Psoas muscle (tissue), 8 donors: ENCODE results near the gene FUT6. TPM values are rescaled to one million over a fixed set of nuclear protein-coding genes. Genes with fewer than 3 reads are reported as not detected.
"Not testable (repeated sequence)": the region's sequence is repeated elsewhere in the genome, so short reads cannot be mapped to it uniquely, and the experiment has no call there.

Source experiments
- ATAC-seq, 4 donors: fragments of 200-7000 bp; cut with Tn5 transposase; one replicate each; pipeline ENCODE4 v1.9.1; 2020; ENCODE audit warnings: moderate library complexity in 3 of 4, mild to moderate bottlenecking in 2 of 4
- DNase-seq, 2 donors: peaks; one replicate each; pipeline ENCODE4 v3.0.0-alpha.2; 2020
- H3K27ac ChIP-seq: fragments of 200-600 bp; one replicate; pipeline ENCODE4 v1.8.0; 2022
- H3K27me3 ChIP-seq, 3 donors: fragments of 200-600 bp in 1 of 3; one replicate each; pipeline versions ENCODE4 v1.6.1 to v1.8.0; 2013 to 2022; ENCODE audit warnings: low read length in 2 of 3, mild to moderate bottlenecking in 2 of 3, moderate library complexity in 1 of 3; ENCODE audit not compliant: insufficient read depth in 3 of 3
- H3K36me3 ChIP-seq, 2 donors: fragments of 200-600 bp in 1 of 2; one replicate each; pipeline versions ENCODE4 v1.6.1 to v1.8.0; 2013 to 2022; ENCODE audit warnings: low read depth in 1 of 2, mild to moderate bottlenecking in 1 of 2, moderate library complexity in 1 of 2; ENCODE audit not compliant: insufficient read depth in 1 of 2
- H3K4me1 ChIP-seq: fragments of 200-600 bp; one replicate; pipeline ENCODE4 v1.8.0; 2022
- H3K4me3 ChIP-seq: fragments of 200-600 bp; one replicate; pipeline ENCODE4 v1.8.0; 2022; ENCODE audit warnings: mild to moderate bottlenecking
- H3K9me3 ChIP-seq: fragments of 200-600 bp; one replicate; pipeline ENCODE4 v1.8.0; 2022
- WGBS, 3 donors: extraction: QIAGEN DNeasy Blood & Tissue Kit; methylation state at CpG; one replicate each; pipeline versions ENCODE4 v1.1.6 to v1.1.7; 2013; 5-methylcytosine and 5-hydroxymethylcytosine counted together
- intact Hi-C, 2 donors: fragments of 100-400 bp; cut with DNase I; formaldehyde crosslinking; loops; one replicate each; pipeline versions ENCODE4 v1.11.0 to v1.14.2; 2022
- polyA plus RNA-seq, 3 donors: library from polyadenylated mRNA; stranded (reverse); fragments of 200-250 nt; gene quantifications; one replicate each; pipeline ENCODE4 v1.2.3, GENCODE V29; 2013
- total RNA-seq, 4 donors: library from RNA; stranded (reverse); fragmentation: NEBNext Ultra II Directional in 2 of 4; extraction: Animal tissue kit (Norgen Biotek cat#: 25700) in 2 of 4; gene quantifications; one replicate each; pipeline versions ENCODE4 v1.2.1 to v1.2.4, GENCODE V29; 2021 to 2023
- TF ChIP-seq, protein P1 (sequence below): fragments of 200-600 bp; IDR thresholded peaks from one replicate; pipeline ENCODE4 v1.8.0; 2022; ENCODE audit warnings: antibody characterized with exemption
- donor health status: healthy with polysubstance abuse.
- donor health status: DM: no; HTN: no; CAD: no; lungs with moderate emphysema.
- donor health status: Bipolar disorder and iron deficiency.
- donor health status: healthy.
- donor health status: DM: yes; HTN: yes; CAD: no.
- donor health status: DM: no; HTN: no; CAD: no.
- donor health status: DM: no; HTN: no; CAD: no.
- donor health status: DM: yes; HTN: yes; CAD: no.

FUT6 gene
- total and polyA plus RNA-seq, 7 donors, result 0.03 TPM; not detected in 5

DNA sequence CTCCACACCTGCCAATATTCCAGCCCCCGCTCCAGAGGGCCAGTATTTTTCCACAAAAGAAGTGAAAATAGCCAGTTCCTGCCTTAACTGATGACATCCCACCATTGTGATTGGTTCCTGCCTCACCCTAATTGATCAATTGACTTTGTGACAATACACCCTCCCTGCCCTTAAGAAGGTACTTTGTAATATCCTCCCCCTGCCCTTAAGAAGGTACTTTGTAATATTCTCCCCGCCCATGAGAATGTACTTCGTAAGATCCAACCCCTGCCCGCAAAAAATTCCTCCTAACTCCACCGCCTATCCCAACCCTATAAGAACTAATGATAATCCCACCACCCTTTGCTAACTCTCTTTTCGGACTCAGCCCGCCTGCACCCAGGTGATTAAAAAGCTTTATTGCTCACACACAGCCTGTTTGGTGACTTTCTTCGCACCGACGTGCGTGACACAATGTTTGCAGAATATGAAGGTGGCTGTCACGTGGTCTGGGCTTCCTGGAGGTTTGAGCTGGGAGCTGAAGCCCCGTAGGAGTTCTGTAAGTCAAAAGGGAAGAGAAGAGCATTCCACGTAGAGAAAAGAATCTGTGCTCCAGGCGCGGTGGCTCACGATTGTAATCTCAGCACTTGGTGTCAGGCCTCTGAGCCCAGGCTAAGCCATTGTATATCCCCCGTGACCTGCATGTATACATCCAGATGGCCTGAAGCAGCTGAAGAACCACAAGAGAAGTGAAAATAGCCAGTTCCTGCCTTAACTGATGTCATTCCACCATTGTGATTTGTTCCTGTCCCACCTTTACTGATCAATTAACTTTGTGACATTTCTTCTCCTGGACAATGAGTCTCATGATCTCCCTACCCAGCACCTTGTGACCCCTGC, 17.9 kb upstream of the FUT6 start:
- TF ChIP-seq, protein P1, sequence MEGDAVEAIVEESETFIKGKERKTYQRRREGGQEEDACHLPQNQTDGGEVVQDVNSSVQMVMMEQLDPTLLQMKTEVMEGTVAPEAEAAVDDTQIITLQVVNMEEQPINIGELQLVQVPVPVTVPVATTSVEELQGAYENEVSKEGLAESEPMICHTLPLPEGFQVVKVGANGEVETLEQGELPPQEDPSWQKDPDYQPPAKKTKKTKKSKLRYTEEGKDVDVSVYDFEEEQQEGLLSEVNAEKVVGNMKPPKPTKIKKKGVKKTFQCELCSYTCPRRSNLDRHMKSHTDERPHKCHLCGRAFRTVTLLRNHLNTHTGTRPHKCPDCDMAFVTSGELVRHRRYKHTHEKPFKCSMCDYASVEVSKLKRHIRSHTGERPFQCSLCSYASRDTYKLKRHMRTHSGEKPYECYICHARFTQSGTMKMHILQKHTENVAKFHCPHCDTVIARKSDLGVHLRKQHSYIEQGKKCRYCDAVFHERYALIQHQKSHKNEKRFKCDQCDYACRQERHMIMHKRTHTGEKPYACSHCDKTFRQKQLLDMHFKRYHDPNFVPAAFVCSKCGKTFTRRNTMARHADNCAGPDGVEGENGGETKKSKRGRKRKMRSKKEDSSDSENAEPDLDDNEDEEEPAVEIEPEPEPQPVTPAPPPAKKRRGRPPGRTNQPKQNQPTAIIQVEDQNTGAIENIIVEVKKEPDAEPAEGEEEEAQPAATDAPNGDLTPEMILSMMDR, result no peak
- DNase-seq, result no peak
- H3K4me3 ChIP-seq, result no peak overlapping the region
- no peak overlapping the region for H3K27ac ChIP-seq
- H3K27me3 ChIP-seq, result peaks cover 0 to 9% (median 5%) of the 10 kb centered on the region in 3 donors
- intact Hi-C loops, result no loop called here
- 69 to 77% (median 70%) methylated on average over 18 of the region's 18 CpGs for WGBS, 3 donors
- no peaks in the 10 kb centered on the region for H3K9me3 ChIP-seq
- H3K4me1 ChIP-seq, result no peaks in the 10 kb centered on the region
- ATAC-seq, result no peak
- no peaks in the 10 kb centered on the region for H3K36me3 ChIP-seq

DNA sequence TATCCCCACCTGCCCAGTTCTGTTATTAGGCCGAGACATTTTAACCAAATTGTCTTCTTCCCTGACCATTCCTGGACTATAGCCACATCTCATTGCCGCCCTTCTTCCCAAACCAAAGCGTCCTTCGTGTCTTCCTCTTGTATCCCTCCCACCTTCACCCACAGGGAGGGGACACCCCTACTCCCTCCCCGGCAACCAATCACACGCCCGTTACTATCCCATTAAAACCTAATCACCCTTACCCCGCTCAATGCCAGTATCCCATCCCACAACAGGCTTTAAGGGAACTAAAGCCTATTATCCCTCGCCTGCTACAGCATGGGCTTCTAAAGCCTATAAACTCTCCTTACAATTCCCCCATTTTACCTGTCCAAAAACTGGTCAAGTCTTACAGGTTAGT, 15.6 kb upstream of the FUT6 start:
- H3K9me3 ChIP-seq, H3K36me3 ChIP-seq, ATAC-seq, DNase-seq, H3K4me3 ChIP-seq, H3K27ac ChIP-seq, intact Hi-C loops, H3K4me1 ChIP-seq: not testable (repeated sequence)
- peaks cover 0 to 12% (median 9%) of the 10 kb centered on the region in 3 donors for H3K27me3 ChIP-seq
- WGBS, 3 donors, result 52 to 68% (median 60%) methylated on average over 9 of the region's 9 CpGs

DNA sequence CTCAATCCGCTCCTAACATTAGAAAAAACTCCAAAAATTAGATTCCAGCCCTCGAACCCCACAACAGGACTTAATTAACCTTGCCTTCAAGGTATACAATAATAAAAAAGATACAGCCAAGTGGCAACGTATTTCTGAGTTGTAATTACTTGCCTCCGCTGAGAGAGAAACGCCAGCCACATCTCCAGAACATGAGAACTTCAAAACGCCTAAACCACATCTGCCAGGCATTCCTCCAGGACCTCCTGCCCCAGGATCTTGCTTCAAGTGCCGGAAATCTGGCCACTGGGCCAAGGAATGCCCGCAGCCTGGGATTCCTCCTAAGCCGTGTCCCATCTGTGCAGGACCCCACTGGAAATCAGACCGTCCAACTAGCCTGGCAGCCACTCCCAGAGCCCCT, 14.6 kb upstream of the FUT6 start:
- DNase-seq, ATAC-seq, intact Hi-C loops, H3K4me1 ChIP-seq, H3K9me3 ChIP-seq, H3K36me3 ChIP-seq, H3K27me3 ChIP-seq, H3K4me3 ChIP-seq, H3K27ac ChIP-seq: not testable (repeated sequence)
- WGBS, 3 donors, result 41 to 56% (median 48%) methylated on average over 10 of the region's 10 CpGs

DNA sequence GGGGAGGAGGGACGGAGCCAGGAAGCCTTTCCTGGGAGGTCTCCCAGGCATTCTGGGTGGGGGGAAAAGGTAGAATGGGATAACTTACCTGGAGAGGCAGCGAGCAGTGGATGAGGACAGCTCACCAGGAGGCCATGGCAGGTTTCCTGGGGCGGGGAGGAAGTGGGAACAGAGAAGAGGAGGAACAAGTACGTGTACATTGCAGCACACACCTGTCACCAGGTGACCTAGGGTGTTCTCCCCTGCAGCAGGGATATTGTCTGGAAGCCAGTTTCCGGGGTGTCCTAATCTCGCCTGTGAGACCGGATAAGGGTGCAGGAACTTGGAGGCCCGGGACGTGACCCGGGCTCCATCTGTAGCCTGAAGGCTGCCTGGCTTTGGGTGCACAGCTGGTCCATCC, 11.8 kb upstream of the FUT6 start, which contains the start of gene FUT3:
FUT3 (minus strand) TSS at position 148 of the 400 bp plus-strand sequence.
- Histone ChIP-seq H3K4me3 (no peak within 1 kb of the TSS), H3K27me3 (peaks cover 0 to 10% (median 9%) of the 10 kb centered on the region in 3 donors), H3K4me1 (no peaks in the 10 kb centered on the region), H3K36me3 (no peaks in the 10 kb centered on the region), H3K9me3 (no peaks in the 10 kb centered on the region), H3K27ac (no peak within 1 kb of the TSS)
- intact Hi-C loops, result no loop called here
- ATAC-seq (no peak), DNase-seq (no peak)
- TF ChIP-seq, protein P1, result no peak
- 68 to 80% (median 72%) methylated on average over 10 of the region's 10 CpGs for WGBS, 3 donors

DNA sequence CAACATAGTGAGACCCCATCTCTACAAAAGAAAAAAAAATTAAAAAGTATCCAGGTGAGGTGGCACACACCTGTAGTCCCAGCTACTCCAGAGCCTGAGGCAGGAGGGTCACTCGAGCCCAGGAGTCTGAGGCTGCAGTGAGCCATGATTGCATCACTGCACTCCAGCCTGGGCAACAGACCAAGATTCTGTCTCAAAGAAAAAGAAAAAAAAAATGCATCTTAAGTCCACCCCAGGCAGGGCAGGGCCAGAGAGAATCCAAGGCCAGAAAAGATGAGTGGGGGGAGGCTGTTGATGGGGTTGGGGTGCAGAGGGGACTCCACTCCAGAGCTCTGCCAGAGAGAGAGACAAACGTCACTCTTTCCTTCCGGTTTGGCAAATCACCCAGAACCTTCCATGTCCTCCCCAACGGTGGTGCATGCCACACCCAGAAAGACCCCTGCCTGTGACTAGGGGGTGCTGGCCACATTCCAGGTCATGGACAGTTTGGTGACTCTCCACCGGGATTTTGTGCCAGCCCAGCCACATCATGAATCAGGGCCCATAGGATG, 11.3 kb upstream of the FUT6 start:
- H3K4me1 ChIP-seq, result no peaks in the 10 kb centered on the region
- intact Hi-C loops, result no loop called here
- H3K36me3 ChIP-seq, result no peaks in the 10 kb centered on the region
- TF ChIP-seq, protein P1, result no peak
- peaks cover 0 to 9% (median 8%) of the 10 kb centered on the region in 3 donors for H3K27me3 ChIP-seq
- 7 to 17% (median 11%) methylated on average over 5 of the region's 5 CpGs for WGBS, 3 donors
- no peak for DNase-seq
- H3K9me3 ChIP-seq, result no peaks in the 10 kb centered on the region
- ATAC-seq, result no peak
- no peak overlapping the region for H3K27ac ChIP-seq
- H3K4me3 ChIP-seq, result no peak overlapping the region
